ENCODE results near the gene HPDL.

GRCh38 chr1:45306319-45306718 lies 20.4 kb upstream of the HPDL start:
- TF ChIP-seq YY1 (IDR thresholded peaks at IDR 0.05; ENCODE audit: insufficient read depth, insufficient read length) (no peak), ZNF274 (IDR thresholded peaks at IDR 0.05; ENCODE audit: low read depth, low read length) (no peak)
